TTC549 (cell line): ENCODE measurements around the gene LGALS16.
"Not testable (repeated sequence)": the region's sequence is repeated elsewhere in the genome, so short reads cannot be mapped to it uniquely, and the experiment has no call there.

Source experiments
- FAIRE-seq: peaks from 2 replicates; lab custom pipeline; 2012; peaks lifted over from hg19 to GRCh38; lab: Jason Lieb, UNC

Gene LGALS16

DNA sequence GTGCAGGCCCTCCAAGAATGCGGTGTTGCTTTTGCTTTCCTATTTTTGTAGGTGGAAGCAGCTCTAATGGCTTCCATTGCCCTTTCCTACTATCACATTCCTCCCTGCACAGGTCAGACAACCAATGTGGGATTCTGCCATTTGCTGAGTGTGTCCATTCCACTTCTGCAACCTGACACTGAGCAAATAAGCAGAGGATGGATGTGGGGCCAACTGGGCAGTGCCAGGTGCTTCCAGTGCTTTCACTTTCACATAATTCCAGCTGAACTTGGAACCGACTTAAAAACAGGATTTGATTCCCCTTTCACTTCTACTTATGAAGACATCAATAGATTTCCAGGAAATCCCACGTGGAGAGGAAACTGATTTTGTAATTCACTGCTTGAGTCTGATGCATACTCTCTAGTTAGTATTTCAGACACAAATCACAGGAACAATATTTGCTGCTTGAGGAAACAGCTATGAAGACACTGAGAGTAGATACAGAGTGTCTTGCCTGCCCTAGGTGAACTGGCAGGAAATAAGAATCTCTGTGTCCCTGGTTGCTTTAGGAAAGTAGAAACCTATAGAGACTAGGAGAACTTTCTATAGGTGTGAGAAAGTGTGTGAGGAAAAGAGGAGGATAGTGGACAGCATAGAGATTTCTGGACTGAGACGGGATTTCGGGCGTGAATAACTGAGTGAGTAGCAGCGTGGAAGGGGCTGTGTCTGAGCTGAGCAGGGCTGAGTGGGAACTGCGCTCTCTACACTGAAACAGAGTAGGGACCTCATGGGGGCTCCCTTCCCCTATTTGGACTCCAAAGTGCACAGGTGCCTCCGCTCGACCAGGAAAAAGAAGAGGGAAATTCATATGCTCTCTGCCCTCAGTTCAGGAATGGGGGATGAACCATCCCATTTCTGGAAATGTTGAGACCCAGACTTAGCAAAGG is 22.5 kb downstream of the LGALS16 start:
- FAIRE-seq = no peak

DNA sequence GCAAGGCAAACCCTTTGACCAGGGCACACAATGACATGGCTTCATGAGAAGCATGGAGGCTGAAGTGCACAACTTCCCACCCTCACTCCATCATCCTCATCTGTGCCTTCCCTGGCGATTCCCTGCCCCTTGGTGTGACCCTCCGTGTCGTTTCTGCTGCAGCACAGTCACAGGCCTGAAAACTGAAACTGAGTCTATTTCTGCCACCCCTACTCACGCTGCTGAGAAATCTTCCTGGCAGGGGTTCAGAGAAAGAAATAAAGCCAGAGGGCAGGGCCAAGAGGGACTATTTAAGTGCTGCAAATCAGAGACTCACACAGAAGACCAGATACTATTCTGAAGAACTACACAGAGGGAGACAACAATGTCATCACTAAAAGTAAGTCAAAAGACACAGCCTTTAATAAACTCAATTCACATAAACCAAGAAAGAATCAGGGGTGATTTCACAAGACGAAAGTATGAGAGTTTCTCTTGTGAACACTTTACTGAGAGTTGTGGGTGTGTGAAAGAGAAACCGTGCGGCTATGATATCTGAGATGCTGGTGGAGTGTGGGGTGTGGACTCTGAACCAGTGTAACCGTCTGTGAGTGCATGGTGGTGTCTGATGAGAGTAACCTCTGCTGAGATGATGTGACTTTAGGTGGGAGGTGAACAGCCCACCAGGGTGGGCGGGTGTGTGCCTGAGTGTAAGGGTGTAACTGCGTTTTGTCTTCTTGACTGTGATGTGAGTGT is 23.5 kb downstream of the LGALS16 start:
- no peak for FAIRE-seq

DNA sequence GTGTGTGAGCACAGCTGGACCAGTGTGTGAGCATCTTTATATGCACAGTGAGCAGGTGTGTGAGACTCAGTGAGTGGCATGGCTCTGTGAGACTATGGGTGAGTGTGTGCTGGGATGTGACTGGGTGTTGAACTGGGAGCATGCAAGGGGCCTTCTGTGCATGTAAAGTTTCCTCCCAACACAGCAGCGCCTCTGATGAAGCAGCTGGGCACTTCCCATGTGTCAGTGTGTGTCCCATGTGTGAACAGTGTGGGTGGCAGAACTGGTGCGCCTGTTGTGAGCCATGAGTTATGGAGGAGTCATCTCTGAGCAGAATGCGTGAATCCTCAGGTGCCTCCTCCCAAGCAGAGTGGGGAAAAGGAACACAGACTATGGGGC is 24.1 kb downstream of the LGALS16 start:
- no peak for FAIRE-seq

DNA sequence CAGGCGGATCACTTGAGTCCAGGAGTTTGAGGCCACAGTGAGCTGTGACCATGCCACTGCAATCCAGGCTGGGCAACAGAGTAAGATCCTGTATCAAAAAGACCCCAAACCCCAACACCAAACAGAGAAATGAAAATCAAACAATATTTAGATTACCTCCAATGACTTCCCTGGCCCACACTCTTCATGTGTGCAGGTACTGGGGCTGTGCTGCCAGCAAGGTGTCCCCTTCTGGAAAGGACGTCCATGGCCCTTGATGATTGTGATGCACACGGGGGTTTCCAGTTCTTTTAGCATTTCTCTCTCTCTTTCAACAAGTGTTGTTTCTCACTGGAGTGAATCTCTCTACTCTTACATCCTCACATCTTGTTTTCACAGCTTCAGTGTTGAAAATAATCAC is 24.9 kb downstream of the LGALS16 start:
- FAIRE-seq = no peak

DNA sequence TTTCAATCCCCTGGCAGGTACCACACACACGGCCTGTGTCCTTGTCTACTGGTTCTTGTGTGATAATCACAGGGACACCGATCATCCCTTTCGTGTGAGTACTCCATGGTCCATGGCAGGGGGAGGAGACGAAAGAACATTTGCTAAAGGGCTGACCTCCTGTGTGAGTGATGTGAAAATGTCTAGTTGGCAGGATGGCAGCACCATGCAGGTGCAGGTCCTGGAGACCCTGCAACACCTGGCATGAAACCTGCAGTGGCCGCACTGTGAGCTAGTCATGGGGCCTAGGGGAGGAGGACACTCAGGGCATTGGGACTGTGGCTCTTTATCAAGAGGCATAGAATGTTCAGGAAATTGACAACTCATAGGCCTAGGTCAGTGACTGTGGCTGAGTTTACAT is 25.7 kb downstream of the LGALS16 start:
- no peak for FAIRE-seq

DNA sequence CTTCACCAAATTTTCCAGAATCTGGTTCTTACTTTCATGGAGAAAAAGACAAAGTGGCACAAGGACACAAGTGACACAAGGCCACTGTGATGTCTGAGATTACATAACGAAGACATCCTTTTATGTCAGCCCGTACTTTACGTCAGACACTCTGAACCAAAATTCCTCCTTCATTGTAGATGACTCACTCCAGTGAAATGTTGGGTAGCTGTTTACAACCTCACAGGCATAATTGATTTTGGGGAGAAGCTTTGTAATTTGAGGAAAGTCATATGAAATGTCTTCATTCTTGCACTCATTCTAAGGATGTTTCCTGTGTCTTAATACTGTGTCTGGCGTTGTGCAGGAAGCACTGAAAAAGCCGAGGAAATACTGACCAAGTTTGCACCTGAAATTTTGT is 28.6 kb downstream of the LGALS16 start:
- no peak for FAIRE-seq

DNA sequence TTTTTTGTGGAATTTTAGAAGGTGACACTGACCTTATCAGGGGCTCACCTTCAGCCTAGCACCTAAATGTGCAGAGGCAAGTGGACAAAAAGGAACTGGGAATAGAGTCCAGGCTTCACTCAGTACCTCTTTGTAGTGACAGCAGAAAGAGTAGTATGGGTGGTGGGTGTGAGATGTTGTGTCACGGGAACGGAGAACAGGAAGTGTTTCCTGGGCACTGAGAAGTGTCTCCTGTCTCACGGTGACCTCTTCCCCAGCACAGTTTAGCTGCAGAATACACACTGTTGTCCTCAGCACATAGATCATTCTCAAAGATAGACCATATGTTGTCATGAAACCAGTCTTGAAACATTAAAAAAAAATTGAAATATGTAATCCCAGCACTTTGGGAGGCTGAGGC is 31.0 kb downstream of the LGALS16 start:
- no peak for FAIRE-seq

DNA sequence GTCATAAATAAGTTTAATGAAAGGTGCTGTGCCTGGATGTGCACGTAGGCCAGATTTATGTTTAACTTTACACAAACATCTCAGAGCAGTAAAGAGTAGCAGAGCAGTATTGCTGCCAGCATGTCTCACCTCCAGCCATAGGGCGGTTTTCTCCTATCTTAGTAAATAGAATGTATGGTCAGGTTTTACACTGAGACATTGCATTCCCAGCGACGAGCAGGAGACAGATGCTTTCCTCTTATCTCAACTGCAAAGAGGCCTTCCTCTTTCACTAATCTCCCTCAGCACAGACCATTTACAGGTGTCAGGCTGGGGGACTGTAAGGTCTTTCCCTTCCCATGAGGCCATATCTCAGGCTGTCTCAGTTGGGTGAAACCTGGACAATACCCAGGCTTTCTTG is 32.9 kb downstream of the LGALS16 start:
- not testable (repeated sequence) for FAIRE-seq

DNA sequence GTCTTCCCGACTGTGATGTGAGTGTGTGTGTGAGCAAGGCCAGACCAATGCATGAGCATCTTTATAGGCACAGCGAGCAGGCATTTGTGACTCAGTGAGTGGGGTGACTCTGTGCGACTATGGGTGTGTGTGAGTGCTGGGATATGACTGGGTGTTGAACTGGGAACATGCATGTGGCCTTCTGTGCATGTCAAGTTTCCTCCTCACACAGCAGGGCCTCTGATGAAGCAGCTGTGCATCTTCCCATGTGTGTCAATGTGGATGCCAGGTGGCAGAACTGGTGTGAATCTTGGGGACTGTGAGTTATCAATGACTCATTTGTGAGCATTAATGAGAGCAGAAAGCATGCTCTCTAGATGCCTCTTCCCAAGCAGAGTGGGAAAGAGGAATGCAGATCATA is 36.5 kb downstream of the LGALS16 start:
- no peak for FAIRE-seq

DNA sequence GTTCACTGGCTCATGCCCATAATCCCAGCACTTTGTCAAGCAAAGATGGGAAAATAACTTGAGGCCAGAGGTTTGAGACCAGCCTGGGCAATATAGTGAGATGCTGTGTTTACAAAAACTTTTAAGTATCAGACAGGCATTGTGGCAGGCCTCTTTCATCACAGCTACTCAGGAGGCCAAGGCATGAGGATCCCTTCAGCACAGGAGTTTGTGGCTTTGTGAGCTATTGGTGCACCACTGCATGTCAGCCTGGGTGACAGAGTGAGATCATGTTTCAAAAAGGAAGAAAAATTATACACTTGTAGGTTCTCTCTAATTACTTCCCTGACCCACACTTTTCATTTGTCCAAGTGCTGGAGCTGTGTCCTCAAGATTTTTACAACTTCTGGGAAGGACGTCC is 37.1 kb downstream of the LGALS16 start:
- FAIRE-seq = no peak

DNA sequence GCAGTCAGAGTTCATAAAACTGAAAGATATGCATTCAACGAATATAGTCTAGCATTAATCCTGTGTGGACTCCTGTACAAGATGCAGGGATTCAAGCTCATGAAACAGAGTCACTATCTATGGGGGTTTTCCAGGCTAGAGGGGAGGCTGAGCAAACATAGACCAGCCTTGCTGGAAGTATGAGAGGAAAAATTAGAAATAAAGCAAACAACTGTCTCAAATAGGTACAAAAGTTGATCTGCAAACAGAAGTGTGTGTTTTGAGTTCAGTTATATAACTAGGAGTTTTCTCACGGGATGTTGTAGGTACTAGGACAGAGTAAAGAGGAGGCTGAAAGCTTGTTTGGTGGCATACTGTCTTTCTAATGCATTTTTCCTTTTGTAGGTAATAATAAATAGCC is 40.0 kb downstream of the LGALS16 start:
- no peak for FAIRE-seq

DNA sequence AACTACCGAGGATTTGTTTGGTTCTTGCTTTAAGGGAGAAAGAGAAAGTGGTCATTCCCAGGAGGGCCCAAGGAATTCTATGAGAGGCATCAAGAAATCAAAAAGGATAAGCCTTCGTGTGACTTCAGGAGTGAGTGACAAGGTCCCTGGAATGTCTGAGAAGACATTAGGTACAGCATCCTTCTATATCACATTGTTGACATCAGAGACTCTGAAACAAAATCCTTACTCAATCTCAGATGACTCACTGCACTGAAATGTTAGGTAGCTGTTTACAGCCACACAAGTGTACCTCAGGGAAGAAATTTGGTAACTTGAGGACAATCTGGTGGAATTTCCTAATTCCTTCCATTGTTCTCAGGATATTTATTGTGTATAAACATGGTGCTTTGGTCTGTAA is 40.7 kb downstream of the LGALS16 start:
- no peak for FAIRE-seq

DNA sequence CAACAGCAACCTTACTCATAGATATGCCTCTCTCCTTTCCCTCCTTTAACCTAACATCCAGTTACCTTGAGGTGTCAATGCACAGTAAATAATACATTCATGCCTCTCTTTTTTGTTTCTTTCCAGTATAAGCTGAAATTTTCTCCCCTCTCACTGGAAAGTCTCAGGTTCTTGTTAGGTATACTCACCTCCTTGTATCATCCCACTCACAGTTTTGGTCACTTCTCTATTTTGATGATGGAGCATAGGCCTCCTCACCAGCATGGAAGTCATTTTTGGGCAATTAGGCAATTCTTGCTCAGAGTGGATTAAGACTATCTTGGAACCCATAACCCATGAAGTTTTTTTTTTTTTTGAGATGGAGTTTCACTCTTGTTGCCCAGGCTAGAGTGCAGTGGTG is 42.8 kb downstream of the LGALS16 start:
- no peak for FAIRE-seq

DNA sequence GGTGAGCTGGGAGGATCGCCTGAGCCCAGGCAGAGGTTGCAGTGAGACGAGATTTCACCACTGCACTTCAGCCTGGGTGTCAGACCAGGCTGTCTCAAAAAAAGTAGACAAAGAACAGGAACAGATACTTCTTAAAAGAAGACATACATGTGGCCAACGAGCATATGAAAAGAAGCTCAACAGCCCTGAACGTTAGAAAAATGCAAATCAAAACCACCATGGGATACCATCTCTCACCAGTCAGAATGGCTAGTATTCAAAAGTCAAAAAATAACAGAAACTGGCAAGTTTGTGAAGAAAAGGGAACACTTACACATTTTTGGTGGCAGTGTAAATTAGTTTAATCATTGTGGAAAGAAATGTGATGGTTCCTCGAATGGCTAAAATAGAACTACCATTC is 45.6 kb downstream of the LGALS16 start:
- FAIRE-seq = no peak

DNA sequence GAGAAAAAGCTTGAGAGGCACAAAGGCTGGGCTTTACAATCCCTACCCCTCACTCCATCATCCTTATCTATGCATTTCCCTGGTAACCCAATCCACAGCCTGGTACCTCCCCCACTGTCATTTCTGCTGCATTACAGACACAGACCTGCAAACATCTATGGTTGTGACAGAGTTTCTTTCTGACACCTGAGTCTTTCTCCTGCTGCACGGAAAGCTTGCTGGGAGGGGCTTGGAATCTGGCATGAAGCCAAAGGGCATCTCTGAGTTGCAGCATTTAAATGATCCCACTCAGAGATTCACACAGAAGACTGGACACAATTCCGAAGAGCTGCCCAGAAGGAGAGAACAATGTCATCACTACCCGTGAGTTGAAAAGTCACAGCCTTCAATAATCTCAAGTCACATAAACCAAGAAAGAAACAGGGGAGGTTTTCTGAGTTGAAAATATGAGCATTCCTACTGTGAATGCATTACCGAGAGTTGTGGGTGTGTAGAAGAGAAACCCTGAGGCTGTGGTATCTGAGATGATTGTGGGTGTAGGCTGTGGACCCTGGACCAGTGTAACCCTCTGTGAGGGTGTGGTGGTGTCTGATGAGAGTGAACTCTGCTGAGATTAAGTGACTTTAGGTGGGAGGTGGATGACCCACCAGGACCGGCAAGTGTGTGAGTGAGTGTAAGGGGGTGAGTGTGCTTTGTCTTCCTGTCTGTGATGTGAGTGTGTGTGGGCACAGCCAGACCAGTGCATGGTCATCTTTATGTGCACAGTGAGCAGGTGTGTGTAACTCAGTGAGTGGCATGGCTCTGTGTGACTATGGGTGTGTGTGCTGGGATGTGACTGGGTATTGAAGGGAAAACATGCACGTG is 48.7 kb downstream of the LGALS16 start, which contains the start of gene LGALS14:
Gene LGALS14, plus strand, starts transcription at position 301 of the 864 bp plus-strand sequence. Its CDS starts 48 bp downstream, at position 349.
- FAIRE-seq = no peak

DNA sequence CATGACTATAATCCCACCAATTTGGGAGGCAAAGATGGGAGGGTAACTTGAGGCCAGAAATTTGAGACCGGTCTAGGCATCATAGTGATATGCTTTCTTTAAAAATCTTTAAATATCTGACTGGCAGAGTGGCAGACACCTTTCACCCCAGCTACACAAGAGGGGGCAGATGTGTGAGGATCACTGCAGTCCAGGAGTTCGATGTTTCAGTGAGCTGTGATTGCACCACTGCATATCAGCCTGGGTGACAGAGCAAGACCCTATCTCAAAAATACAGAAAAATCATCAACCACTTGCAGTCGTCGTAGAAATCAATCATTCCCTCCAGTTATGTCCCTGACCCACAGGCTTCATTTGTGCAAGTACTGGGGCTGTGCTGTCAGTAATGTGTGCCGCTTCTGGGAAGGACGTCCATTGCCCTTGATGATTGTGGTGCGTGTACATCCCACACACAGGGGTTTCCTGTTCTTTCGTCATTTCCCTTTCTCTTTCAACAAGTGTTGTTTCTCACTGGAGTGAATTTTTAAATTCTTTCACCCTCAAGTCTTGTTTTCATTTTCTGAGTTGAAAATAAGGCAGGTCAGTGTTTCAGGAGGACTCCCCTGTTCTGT is 50.0 kb downstream of the LGALS16 start:
- no peak for FAIRE-seq

DNA sequence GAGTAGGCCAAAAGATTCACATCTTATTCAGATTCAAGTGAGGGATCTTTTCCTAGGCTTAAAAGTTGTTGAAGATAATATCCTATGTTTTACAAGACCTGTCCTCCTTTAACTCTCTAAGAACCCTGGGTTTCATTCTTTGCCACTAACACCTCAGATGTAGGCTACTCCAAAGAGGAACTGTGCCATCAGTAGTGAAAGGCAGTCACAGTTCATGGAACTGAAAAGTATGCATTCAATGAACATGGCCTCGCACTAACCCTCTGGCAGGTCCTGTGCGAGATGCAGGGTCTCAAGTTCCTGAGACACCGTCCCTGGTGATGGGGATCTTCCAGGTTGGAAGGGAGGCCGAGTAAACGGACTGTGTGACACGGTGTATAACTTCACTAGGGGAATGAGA is 52.9 kb downstream of the LGALS16 start:
- no peak for FAIRE-seq

DNA sequence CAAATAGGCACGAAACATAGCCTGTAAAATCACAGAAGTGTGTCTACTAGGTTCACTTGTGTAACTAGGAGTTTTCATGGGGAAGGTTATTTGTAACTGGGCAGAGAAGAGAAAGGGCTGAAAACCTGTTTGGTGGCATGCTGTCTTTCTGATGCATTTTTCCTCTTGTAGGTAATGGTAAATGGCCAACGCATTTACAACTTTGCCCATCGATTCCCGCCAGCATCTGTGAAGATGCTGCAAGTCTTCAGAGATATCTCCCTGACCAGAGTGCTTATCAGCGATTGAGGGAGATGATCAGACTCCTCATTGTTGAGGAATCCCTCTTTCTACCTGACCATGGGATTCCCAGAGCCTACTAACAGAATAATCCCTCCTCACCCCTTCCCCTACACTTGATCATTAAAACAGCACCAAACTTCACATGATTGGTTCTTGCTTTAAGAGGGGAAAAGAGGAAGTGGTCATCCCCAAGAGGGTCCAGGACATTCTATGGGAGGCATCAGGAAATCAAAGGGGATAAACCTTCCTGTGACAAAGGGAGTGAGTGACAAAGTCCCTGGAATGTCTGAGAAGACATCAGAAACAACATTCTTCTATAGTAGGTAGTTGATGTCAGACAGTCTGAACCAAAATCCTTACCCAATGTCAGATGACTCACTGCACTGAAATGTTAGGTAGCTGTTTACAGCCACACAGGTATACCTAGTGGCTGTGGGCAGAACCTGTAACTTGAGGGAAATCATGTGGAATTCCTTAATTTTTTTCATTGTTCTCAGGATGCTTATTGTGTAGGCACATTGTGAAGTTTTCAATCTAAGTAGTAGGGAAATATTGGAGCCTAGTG is 53.5 kb downstream of the LGALS16 start:
- no peak for FAIRE-seq
